Heart right ventricle (tissue), 16 donors: ENCODE results near the gene ITGB6. TPM values are rescaled to one million over a fixed set of nuclear protein-coding genes. Genes with fewer than 3 reads are reported as not detected.

Experiments
- ATAC-seq, 8 donors: fragments of 200-7000 bp; cut with Tn5 transposase; one replicate each; pipeline ENCODE4 v1.9.1; 2020; ENCODE audit warnings: mild to moderate bottlenecking in 8 of 8, moderate library complexity in 8 of 8, moderate number of reproducible peaks in 1 of 8
- DNase-seq, 2 donors: peaks; one replicate each; pipeline ENCODE4 v3.0.0-alpha.2; 2020
- H3K27ac ChIP-seq, 10 donors: fragments of 200-600 bp; sonication (generic) in 2 of 10; one replicate each; pipeline versions ENCODE4 v1.5.0 to v1.8.0; 2020 to 2022; ENCODE audit warnings: mild to moderate bottlenecking in 3 of 10
- H3K27me3 ChIP-seq, 7 donors: fragments of 200-600 bp; one replicate each; pipeline ENCODE4 v1.8.0; 2021 to 2022; ENCODE audit warnings: mild to moderate bottlenecking in 2 of 7
- H3K36me3 ChIP-seq, 9 donors: fragments of 200-600 bp; sonication (generic) in 1 of 9; one replicate each; pipeline versions ENCODE4 v1.5.0 to v1.8.0; 2020 to 2022; ENCODE audit warnings: mild to moderate bottlenecking in 2 of 9
- H3K4me1 ChIP-seq, 9 donors: fragments of 200-600 bp; sonication (generic) in 1 of 9; one replicate each; pipeline versions ENCODE4 v1.5.0 to v1.8.0; 2020 to 2022; ENCODE audit warnings: mild to moderate bottlenecking in 4 of 9
- H3K4me3 ChIP-seq, 10 donors: fragments of 200-600 bp; sonication (generic) in 2 of 10; one replicate each; pipeline versions ENCODE4 v1.5.0 to v1.8.0; 2020 to 2022; ENCODE audit warnings: mild to moderate bottlenecking in 7 of 10, moderate library complexity in 2 of 10
- H3K9me3 ChIP-seq, 11 donors: fragments of 200-600 bp in 10 of 11; sonication (generic) in 2 of 11; one replicate each; pipeline versions ENCODE4 v1.5.0 to v1.8.0; 2013 to 2022; ENCODE audit warnings: mild to moderate bottlenecking in 2 of 11, control low read depth in 1 of 11, moderate library complexity in 1 of 11
- WGBS, 2 donors: extraction: QIAGEN DNeasy Blood & Tissue Kit; methylation state at CpG; one replicate each; pipeline ENCODE4 v1.1.7; 2013; ENCODE audit warnings: inconsistent platforms in 1 of 2; 5-methylcytosine and 5-hydroxymethylcytosine counted together
- intact Hi-C, 10 donors: fragments of 100-400 bp; cut with DNase I; formaldehyde crosslinking; loops; one replicate each; pipeline versions ENCODE4 v1.11.1 to v1.14.2; 2022
- polyA plus RNA-seq, 2 donors: library from polyadenylated mRNA; stranded (reverse); fragments of 200-250 nt; gene quantifications; one replicate each; pipeline ENCODE4 v1.2.3, GENCODE V29; 2013
- total RNA-seq, 10 donors: library from RNA; stranded (reverse); fragmentation: NEBNext Ultra II Directional in 3 of 10; extraction: Animal tissue kit (Norgen Biotek cat#: 25700) in 3 of 10; gene quantifications; one replicate each; pipeline versions ENCODE4 v1.2.1 to v1.2.4, GENCODE V29; 2021 to 2023
- TF ChIP-seq, protein P1 (sequence below), 9 donors: fragments of 200-600 bp; sonication (generic) in 2 of 9; IDR thresholded peaks; one replicate each; pipeline versions ENCODE4 v1.5.0 to v1.8.0; 2021 to 2022; ENCODE audit warnings: antibody characterized with exemption in 9 of 9, mild to moderate bottlenecking in 5 of 9, moderate library complexity in 1 of 9
- donor health status: Arrhythmogenic right ventricular cardiomyopathy.
- donor health status: ischemic (EF 13 %, LVEDD 7.1; RV severe dilation, severe dysfunction).
- donor health status: healthy with polysubstance abuse.
- donor health status: DM: no; HTN: yes; CAD: no.
- donor health status: DM: no; HTN: no; CAD: no.
- donor health status: ischemic (EF 25% LVEDD 6.9; RV normal size, moderate dysfunction).
- donor health status: ischemic (EF 25% LVEDD 5.7; RV mildly dilated, moderate dysfunction).
- donor health status: healthy.
- donor health status: DM: yes; HTN: yes; CAD: no.
- donor health status: Ischemic cardiomyopathy.
- donor health status: ischemic (EF 35%, LVEDD 5.7; RV mildly dilated, moderate dysfunction).
- donor health status: nonischemic (EF 11% LVEDD 7.7; RV severe dilation, severe dysfunction).
- donor health status: DM: yes; HTN: yes; CAD: no.
- donor health status: PGD.
- donor health status: ischemic (EF 29% LVEDD 5.4; RV normal size, mild dysfunction).
- donor health status: nonischemic (EF 23%, LVEDD 6.1; RV moderate dilation, normal function).

ITGB6 gene
- total and polyA plus RNA-seq, 12 donors: 0.09 to 3.5 (median 1.2) TPM

DNA sequence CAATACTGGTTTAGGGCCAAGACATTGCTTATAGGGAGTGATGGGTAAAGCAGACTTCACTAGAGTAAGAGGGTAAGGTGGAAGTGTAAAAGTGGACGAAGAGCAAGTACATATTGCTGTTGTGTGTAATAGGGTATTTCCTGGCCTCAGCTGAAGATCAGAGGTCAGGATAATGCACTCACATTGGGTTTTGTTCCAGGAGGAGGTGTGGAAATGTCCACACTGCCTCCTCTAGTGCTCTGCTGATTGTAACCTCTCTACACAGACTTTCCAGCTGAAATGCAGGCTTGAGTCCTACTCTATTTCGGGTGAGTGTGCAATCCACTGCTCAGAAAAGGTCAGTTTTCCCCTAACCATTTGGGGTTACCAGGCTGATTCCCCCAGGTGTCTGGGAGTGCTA, 96.0 kb downstream of the ITGB6 start:
- Histone ChIP-seq H3K4me3 (no peak overlapping the region), H3K36me3 (no peaks in the 10 kb centered on the region), H3K9me3 (no peaks in the 10 kb centered on the region), H3K27ac (no peak overlapping the region), H3K27me3 (no peaks in the 10 kb centered on the region), H3K4me1 (no peaks in the 10 kb centered on the region)
- 39 to 52% methylated on average over 2 of the region's 2 CpGs for WGBS, 2 donors
- TF ChIP-seq, protein P1, sequence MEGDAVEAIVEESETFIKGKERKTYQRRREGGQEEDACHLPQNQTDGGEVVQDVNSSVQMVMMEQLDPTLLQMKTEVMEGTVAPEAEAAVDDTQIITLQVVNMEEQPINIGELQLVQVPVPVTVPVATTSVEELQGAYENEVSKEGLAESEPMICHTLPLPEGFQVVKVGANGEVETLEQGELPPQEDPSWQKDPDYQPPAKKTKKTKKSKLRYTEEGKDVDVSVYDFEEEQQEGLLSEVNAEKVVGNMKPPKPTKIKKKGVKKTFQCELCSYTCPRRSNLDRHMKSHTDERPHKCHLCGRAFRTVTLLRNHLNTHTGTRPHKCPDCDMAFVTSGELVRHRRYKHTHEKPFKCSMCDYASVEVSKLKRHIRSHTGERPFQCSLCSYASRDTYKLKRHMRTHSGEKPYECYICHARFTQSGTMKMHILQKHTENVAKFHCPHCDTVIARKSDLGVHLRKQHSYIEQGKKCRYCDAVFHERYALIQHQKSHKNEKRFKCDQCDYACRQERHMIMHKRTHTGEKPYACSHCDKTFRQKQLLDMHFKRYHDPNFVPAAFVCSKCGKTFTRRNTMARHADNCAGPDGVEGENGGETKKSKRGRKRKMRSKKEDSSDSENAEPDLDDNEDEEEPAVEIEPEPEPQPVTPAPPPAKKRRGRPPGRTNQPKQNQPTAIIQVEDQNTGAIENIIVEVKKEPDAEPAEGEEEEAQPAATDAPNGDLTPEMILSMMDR (IDR thresholded peaks at IDR 0.05): no peak
- DNase-seq: no peak
- ATAC-seq: peak in 1 of 8 donors; percentile 33
- intact Hi-C loops: loop anchor here in 5 of 10 donors (10.0 kb wide), 5 partner anchors 871 to 961 kb away; no protein-coding TSS in a partner anchor

DNA sequence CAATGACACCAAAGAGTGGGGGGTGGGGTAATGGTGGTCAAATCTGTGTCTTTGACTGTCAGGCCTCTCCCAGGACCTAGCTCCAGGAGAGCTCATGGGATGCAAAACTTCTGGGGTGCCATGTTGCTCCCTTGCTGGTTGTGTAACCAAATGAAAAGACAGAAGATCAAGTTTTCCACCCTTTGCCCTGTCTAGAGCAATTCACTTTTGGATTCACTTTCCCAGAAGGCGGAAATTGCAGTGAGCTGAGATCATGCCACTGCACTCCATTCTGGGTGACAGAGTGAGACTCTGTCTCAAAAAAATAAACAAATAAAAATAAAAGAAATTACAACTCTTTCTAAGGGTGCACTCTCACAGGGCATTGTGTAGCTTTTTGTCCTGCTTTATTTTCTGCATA, 102.7 kb downstream of the ITGB6 start:
- TF ChIP-seq, protein P1 (IDR thresholded peaks at IDR 0.05): no peak
- intact Hi-C loops: no loop called here
- H3K4me1 ChIP-seq: no peaks in the 10 kb centered on the region
- ATAC-seq (no peak), DNase-seq (no peak)
- H3K27me3 ChIP-seq: no peaks in the 10 kb centered on the region
- H3K9me3 ChIP-seq: peaks cover 0 to 19% (median 0%) of the 10 kb centered on the region in 11 donors
- H3K36me3 ChIP-seq: no peaks in the 10 kb centered on the region
- H3K27ac ChIP-seq: no peak overlapping the region
- no peak overlapping the region for H3K4me3 ChIP-seq
- WGBS, 2 donors: 90 to 97% methylated on average over 1 of the region's 1 CpG

DNA sequence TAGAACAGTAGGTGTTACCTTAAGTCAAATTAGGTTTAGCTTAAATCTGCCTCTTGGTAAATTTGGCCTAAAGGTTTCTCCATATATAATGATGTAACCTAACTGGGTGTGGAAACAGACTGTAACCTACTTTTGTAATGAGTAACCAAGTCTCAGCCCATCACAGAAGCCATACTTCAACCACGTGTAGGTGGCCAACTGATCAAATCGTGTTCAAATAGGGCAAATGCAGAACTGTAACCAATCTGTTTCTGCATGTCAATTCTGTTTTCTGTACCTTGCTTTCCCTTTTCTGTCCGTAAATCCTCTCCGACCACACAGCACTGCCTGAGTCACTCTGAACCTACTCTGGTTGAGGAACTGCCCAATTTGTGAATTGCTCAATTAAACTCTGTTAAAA, 103.7 kb downstream of the ITGB6 start:
- peaks cover 0 to 27% (median 1%) of the 10 kb centered on the region in 11 donors for H3K9me3 ChIP-seq
- no peak overlapping the region for H3K27ac ChIP-seq
- intact Hi-C loops: no loop called here
- WGBS, 2 donors: 82 to 85% methylated on average over 4 of the region's 4 CpGs
- H3K4me3 ChIP-seq: no peak overlapping the region
- no peak for DNase-seq
- no peaks in the 10 kb centered on the region for H3K27me3 ChIP-seq
- ATAC-seq: no peak
- no peaks in the 10 kb centered on the region for H3K4me1 ChIP-seq
- no peaks in the 10 kb centered on the region for H3K36me3 ChIP-seq
- TF ChIP-seq, protein P1 (IDR thresholded peaks at IDR 0.05): no peak

DNA sequence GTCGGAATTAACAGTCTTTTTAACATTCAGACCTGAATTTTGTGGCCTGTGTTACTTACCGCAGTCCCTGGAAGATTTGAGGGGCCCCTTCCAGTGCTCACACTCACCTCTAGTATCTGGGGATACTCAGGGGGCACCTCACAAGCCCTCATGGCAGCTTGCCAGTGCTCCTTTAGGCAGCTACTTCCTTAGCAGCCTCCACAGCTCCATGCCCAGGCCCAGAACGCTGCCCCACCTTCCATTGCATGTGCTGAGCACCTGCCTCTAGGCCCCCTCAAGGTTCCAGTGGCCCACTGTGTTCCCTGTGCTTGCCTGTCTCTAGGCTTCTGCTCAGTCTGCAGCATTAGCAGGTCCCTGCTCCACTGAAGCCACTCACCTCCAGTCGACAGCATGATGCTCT, 107.6 kb downstream of the ITGB6 start:
- Histone ChIP-seq H3K36me3 (no peaks in the 10 kb centered on the region), H3K4me3 (no peak overlapping the region), H3K27ac (no peak overlapping the region), H3K4me1 (no peaks in the 10 kb centered on the region), H3K27me3 (no peaks in the 10 kb centered on the region), H3K9me3 (peaks cover 0 to 67% (median 28%) of the 10 kb centered on the region in 11 donors)
- TF ChIP-seq, protein P1 (IDR thresholded peaks at IDR 0.05): no peak
- no peak for ATAC-seq
- DNase-seq: no peak
- intact Hi-C loops: no loop called here
- 86 to 92% methylated on average over 4 of the region's 4 CpGs for WGBS, 2 donors
